Endothelial cell of umbilical vein (primary cell): ENCODE data around the gene ZSWIM4. TPM values are rescaled to one million over a fixed set of nuclear protein-coding genes. Genes with fewer than 3 reads are reported as not detected.

ENCODE experiments used
- BruUV-seq: library from RNA; stranded (reverse); fragments of 400-500 nt; replicated peaks from 2 replicates; lab custom pipeline; 2021; lab: Mats Ljungman, UMichigan
- CTCF ChIA-PET: fragments of 300-600, 350-600 bp; sonication (Branson Sonifier 250); formaldehyde crosslinking; loops from one replicate; lab custom pipeline; 2021; ENCODE audit warnings: antibody characterized with exemption, inconsistent platforms; lab: Charles Lee
- POLR2A ChIA-PET: fragments of 300-600, 350-600 bp; sonication (Branson Sonifier 250); formaldehyde crosslinking; loops from one replicate; lab custom pipeline; 2021; ENCODE audit warnings: antibody characterized with exemption, inconsistent platforms; lab: Charles Lee
- DNase-seq: peaks from one replicate; pipeline ENCODE4 v3.0.0-alpha.2; 2011; ENCODE audit warnings: low read depth, low spot score
- FAIRE-seq: peaks from 2 replicates; lab custom pipeline; 2011; peaks lifted over from hg19 to GRCh38; lab: Jason Lieb, UNC
- H2AFZ ChIP-seq: 2 replicates; pipeline ENCODE4 v1.6.0; 2012; ENCODE audit warnings: low read depth, low read length, control low read depth, inconsistent platforms
- H3K27ac ChIP-seq: 2 replicates; pipeline ENCODE4 v1.5.1; 2011; ENCODE audit warnings: low read depth, mild to moderate bottlenecking, control low read depth, low read length, moderate library complexity; ENCODE audit not compliant: insufficient read depth
- H3K27me3 ChIP-seq, 2 experiments: 2 replicates each; pipeline versions ENCODE4 v1.6.0 to v1.6.1; 2011; ENCODE audit warnings: low read length in 2 of 2, mixed read lengths in 1 of 2; ENCODE audit not compliant: control insufficient read depth in 2 of 2, insufficient read depth in 2 of 2
- H3K36me3 ChIP-seq, 2 experiments: 2 replicates in 1 of 2; 3 replicates in 1 of 2; pipeline ENCODE4 v1.5.1; 2011; ENCODE audit warnings: low read length in 2 of 2, mild to moderate bottlenecking in 1 of 2, moderate library complexity in 1 of 2; ENCODE audit not compliant: control insufficient read depth in 2 of 2, insufficient read depth in 2 of 2; ENCODE audit errors: extremely low read depth in 1 of 2
- H3K4me1 ChIP-seq: 3 replicates; pipeline ENCODE4 v1.5.1; 2011; ENCODE audit warnings: mild to moderate bottlenecking, low read length; ENCODE audit not compliant: control insufficient read depth, insufficient read depth; ENCODE audit errors: extremely low read depth
- H3K4me2 ChIP-seq: 2 replicates; pipeline ENCODE4 v1.6.1; 2011; ENCODE audit warnings: low read length, control low read depth, mixed read lengths; ENCODE audit not compliant: insufficient read depth
- H3K4me3 ChIP-seq, 3 experiments: fragments of 200-600 bp in 1 of 3; sonication (generic), shearing (Covaris generic) in 1 of 3; replicated peaks in 1 of 3; 2 replicates each; pipeline ENCODE4 v1.5.1; 2011 to 2016; ENCODE audit warnings: control low read depth in 3 of 3, low read length in 3 of 3, mild to moderate bottlenecking in 2 of 3, inconsistent platforms in 1 of 3, low read depth in 1 of 3, moderate library complexity in 1 of 3; ENCODE audit not compliant: insufficient read depth in 1 of 3
- H3K79me2 ChIP-seq: 2 replicates; pipeline ENCODE4 v1.6.0; 2012; ENCODE audit warnings: low read length, inconsistent platforms; ENCODE audit not compliant: control insufficient read depth, insufficient read depth
- H3K9ac ChIP-seq: replicated peaks from 2 replicates; pipeline ENCODE3; 2011; ENCODE audit warnings: low read length, control low read depth; ENCODE audit not compliant: insufficient read depth; ENCODE audit errors: extremely low read depth
- H3K9me1 ChIP-seq: replicated peaks from 3 replicates; pipeline ENCODE4 v1.6.0; 2011; ENCODE audit warnings: mild to moderate bottlenecking, low read length; ENCODE audit not compliant: control insufficient read depth, insufficient read depth; ENCODE audit errors: extremely low read depth
- H3K9me3 ChIP-seq: replicated peaks from 2 replicates; pipeline ENCODE4 v1.5.1; 2012; ENCODE audit warnings: low read length, inconsistent platforms; ENCODE audit not compliant: control insufficient read depth, insufficient read depth
- H4K20me1 ChIP-seq: replicated peaks from 2 replicates; pipeline ENCODE3; 2011; ENCODE audit warnings: mild to moderate bottlenecking, low read length; ENCODE audit not compliant: control insufficient read depth, insufficient read depth; ENCODE audit errors: extremely low read depth
- EZH2 ChIP-seq: IDR thresholded peaks from 2 replicates; pipeline ENCODE4 v1.6.1; 2012; ENCODE audit warnings: borderline replicate concordance, low read depth, mild to moderate bottlenecking, moderate library complexity, low read length, inconsistent platforms; ENCODE audit not compliant: severe bottlenecking
- FOS ChIP-seq: IDR thresholded peaks from 2 replicates; pipeline ENCODE4 v1.6.1; 2011; ENCODE audit warnings: mild to moderate bottlenecking, low read length, moderate library complexity, borderline replicate concordance; ENCODE audit not compliant: insufficient read depth
- GATA2 ChIP-seq: IDR thresholded peaks from 2 replicates; pipeline ENCODE4 v1.7.0; 2011; ENCODE audit warnings: low read depth, mild to moderate bottlenecking, moderate library complexity, mixed read lengths, low read length; ENCODE audit not compliant: insufficient read length, insufficient read depth
- JUN ChIP-seq: IDR thresholded peaks from 2 replicates; pipeline ENCODE4 v1.6.1; 2011; ENCODE audit warnings: borderline replicate concordance, low read depth; ENCODE audit not compliant: insufficient read length, insufficient read depth
- MYC ChIP-seq: IDR thresholded peaks from one replicate; pipeline ENCODE4 v1.6.1; 2011; ENCODE audit warnings: mild to moderate bottlenecking, low read depth, low read length
- POLR2A ChIP-seq: IDR thresholded peaks from 2 replicates; pipeline ENCODE4 v1.6.1; 2012; ENCODE audit warnings: low read depth, mild to moderate bottlenecking, control low read depth, low read length
- POLR2AphosphoS5 ChIP-seq: IDR thresholded peaks from 2 replicates; pipeline ENCODE4 v1.6.1; 2012; ENCODE audit warnings: low read depth, mild to moderate bottlenecking, control low read depth, low read length, moderate library complexity; ENCODE audit not compliant: insufficient read depth
- dilution Hi-C: fragments of 300-500 bp; cut with MboI; formaldehyde crosslinking; loops from one replicate; pipeline ENCODE4 v1.15.0; 2019; ENCODE audit warnings: low sequenced_read_pairs; ENCODE audit not compliant: extremely low pct_ligation_motif_present
- intact Hi-C: fragments of 100-400 bp; cut with micrococcal nuclease; formaldehyde crosslinking; loops from one replicate; pipeline ENCODE4 v1.10.0; 2022
- polyA plus RNA-seq, 4 experiments: library from polyadenylated mRNA; depleted of rRNA in 3 of 4; stranded (reverse) in 3 of 4; unstranded in 1 of 4; fragments of >200 nt; gene quantifications; 2 replicates each; pipeline versions ENCODE4 v1.2.1 to v1.2.3, GENCODE V29; 2011 to 2012; ENCODE audit warnings: missing spikeins in 1 of 4
- total RNA-seq: library from RNA; stranded (reverse); gene quantifications from 2 replicates; pipeline ENCODE4 v1.2.3, GENCODE V29; 2021
- TF ChIP-seq, protein P1 (sequence below), 2 donors: IDR thresholded peaks; 1 replicate in 1 of 2; 2 replicates in 1 of 2; pipeline ENCODE4 v1.5.1; 2011; ENCODE audit warnings: low read length in 2 of 2, mild to moderate bottlenecking in 2 of 2, moderate library complexity in 2 of 2, control low read depth in 1 of 2, inconsistent platforms in 1 of 2, low read depth in 1 of 2; ENCODE audit not compliant: insufficient read depth in 1 of 2; ENCODE audit errors: extremely low read depth in 1 of 2
- TF ChIP-seq, protein P2 (sequence below): IDR thresholded peaks from 2 replicates; pipeline ENCODE4 v1.6.1; 2011; ENCODE audit not compliant: insufficient read depth, insufficient read length

Gene ZSWIM4
- total and polyA plus RNA-seq, 2 donors (not counting 3 experiments of a cell fraction or from before 2014, with no cell fraction given): 12.7 to 26.6 TPM

DNA sequence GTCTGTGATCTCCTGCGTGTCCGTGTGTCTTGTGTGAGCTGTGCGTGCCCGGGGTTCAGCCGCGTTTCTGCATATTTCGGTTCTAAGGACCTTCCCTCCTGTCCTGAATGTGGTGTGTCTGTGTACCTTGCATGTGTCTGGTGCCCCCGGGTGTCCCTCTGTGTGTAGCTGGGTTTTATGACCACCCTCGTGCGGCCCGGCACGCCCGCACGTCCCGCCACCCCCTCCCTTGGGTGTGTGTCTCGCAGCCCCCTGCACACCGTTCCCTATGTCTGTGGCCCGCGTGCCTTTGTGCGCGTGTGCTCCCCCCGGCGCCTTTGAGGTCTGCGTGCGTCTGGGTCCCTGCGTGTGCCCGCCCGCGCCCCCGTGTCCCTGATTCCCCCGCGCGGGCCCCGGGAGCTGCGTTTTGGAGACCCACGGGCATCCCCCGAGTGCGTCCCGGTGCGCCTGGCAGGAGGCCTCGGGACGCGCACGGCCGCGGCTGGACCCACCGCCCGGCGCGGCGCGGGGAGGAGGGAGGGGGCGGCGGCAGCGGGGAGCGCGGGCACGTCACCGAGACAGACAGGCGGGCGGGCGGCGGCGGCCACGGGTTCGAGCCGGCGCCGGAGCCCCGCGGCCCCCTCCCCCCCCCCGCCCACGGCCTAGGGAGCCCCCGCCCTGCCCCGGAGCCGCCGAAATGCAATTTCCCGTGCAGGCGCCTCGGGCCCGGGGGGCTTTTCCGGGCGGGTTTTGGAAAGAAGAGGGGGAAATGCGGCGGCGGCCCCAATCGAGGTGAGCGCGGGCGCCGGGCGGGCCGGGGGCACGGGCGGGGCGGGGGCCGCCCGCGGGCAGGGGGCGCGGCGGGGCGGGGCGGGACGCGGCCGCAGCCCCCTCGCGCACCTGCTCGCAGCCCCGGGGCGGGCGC is 69.7 kb downstream of the ZSWIM4 start:
- peak overlapping the region in 1 of 3 experiments; percentile 65 for H3K4me3 ChIP-seq
- FAIRE-seq: no peak
- ChIA-PET CTCF (interaction anchor here (0.6 to 5.0 kb wide), 4 partner anchors 10 to 887 kb away, joined by 3 to 62 read pairs (median 4); no protein-coding TSS in a partner anchor), POLR2A (no interaction called here)
- H2AFZ ChIP-seq: peak overlapping the region; percentile 41
- BruUV-seq: no TSS peak
- H3K79me2 ChIP-seq: no peaks in the 10 kb centered on the region
- H3K9ac ChIP-seq: peak overlapping the region; percentile 75
- no peak for TF ChIP-seq JUN
- TF ChIP-seq, protein P1, sequence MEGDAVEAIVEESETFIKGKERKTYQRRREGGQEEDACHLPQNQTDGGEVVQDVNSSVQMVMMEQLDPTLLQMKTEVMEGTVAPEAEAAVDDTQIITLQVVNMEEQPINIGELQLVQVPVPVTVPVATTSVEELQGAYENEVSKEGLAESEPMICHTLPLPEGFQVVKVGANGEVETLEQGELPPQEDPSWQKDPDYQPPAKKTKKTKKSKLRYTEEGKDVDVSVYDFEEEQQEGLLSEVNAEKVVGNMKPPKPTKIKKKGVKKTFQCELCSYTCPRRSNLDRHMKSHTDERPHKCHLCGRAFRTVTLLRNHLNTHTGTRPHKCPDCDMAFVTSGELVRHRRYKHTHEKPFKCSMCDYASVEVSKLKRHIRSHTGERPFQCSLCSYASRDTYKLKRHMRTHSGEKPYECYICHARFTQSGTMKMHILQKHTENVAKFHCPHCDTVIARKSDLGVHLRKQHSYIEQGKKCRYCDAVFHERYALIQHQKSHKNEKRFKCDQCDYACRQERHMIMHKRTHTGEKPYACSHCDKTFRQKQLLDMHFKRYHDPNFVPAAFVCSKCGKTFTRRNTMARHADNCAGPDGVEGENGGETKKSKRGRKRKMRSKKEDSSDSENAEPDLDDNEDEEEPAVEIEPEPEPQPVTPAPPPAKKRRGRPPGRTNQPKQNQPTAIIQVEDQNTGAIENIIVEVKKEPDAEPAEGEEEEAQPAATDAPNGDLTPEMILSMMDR (IDR thresholded peaks at IDR 0.05; ENCODE audit: extremely low read depth in 1 of 2, insufficient read depth in 1 of 2, low read depth in 1 of 2, low read length in 2 of 2): no peak
- no peak for TF ChIP-seq POLR2A
- TF ChIP-seq, protein P2, sequence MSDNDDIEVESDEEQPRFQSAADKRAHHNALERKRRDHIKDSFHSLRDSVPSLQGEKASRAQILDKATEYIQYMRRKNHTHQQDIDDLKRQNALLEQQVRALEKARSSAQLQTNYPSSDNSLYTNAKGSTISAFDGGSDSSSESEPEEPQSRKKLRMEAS: no peak
- no peak for TF ChIP-seq POLR2AphosphoS5
- TF ChIP-seq EZH2: no peak
- TF ChIP-seq MYC: no peak
- TF ChIP-seq FOS: no peak
- no peak for TF ChIP-seq GATA2
- no peaks in the 10 kb centered on the region for H3K9me3 ChIP-seq
- peaks cover 17% of the 10 kb centered on the region for H3K4me1 ChIP-seq
- no peaks in the 10 kb centered on the region for H4K20me1 ChIP-seq
- no peak overlapping the region for H3K4me2 ChIP-seq
- no peaks in the 10 kb centered on the region for H3K36me3 ChIP-seq
- H3K27ac ChIP-seq: no peak overlapping the region
- intact Hi-C loops: no loop called here
- no peaks in the 10 kb centered on the region for H3K9me1 ChIP-seq
- H3K27me3 ChIP-seq: no peaks in the 10 kb centered on the region
- dilution Hi-C loops: no loop called here
- no peak for DNase-seq
